K562 (cell line): ENCODE measurements around the gene KMO. TPM values are rescaled to one million over a fixed set of nuclear protein-coding genes. Genes with fewer than 3 reads are reported as not detected.
A peak's percentile ranks its signal among the peaks of the same experiment; 100 is the strongest.

Source experiments
- ATAC-seq: fragments of 200-7000 bp; cut with Tn5 transposase; 3 replicates; pipeline ENCODE4 v1.9.1; 2020; ENCODE audit warnings: moderate library complexity
- BruUV-seq: library from RNA; stranded (reverse); fragments of 400-500 nt; replicated peaks from 2 replicates; lab custom pipeline; 2021; lab: Mats Ljungman, UMichigan
- CTCF ChIA-PET: fragments of 300-600 bp; formaldehyde crosslinking; extraction: SDS; loops from one replicate; lab custom pipeline; 2021; ENCODE audit warnings: low intra/inter-chr PET ratio; lab: Yijun Ruan, JAX
- POLR2A ChIA-PET: fragments of 300-600, 350-650 bp; sonication (Branson Sonifier 250); formaldehyde crosslinking; extraction: SDS; loops from one replicate; lab custom pipeline; 2021; ENCODE audit warnings: antibody characterized with exemption, inconsistent platforms; lab: Yijun Ruan, JAX
- DNase-seq, 4 experiments: peaks; one replicate each; pipeline versions ENCODE4 v3.0.0 to v3.0.0-alpha.2; 2011 to 2018; ENCODE audit warnings: low spot score in 3 of 4, mixed read lengths in 3 of 4; ENCODE audit errors: extremely low read depth in 1 of 4
- FAIRE-seq: peaks from 2 replicates; lab custom pipeline; 2011; peaks lifted over from hg19 to GRCh38; lab: Jason Lieb, UNC
- H2AFZ ChIP-seq: 2 replicates; pipeline ENCODE4 v1.6.0; 2011; ENCODE audit warnings: low read depth, low read length, control low read depth, inconsistent platforms
- H3K27ac ChIP-seq: fragments of 200-600 bp; 3 replicates; pipeline ENCODE4 v1.8.0; 2011; ENCODE audit warnings: low read depth, mild to moderate bottlenecking, control low read depth, inconsistent platforms, low read length, moderate library complexity, mixed read lengths; ENCODE audit errors: extremely low read depth
- H3K27me3 ChIP-seq, 2 experiments: fragments of 300-600 bp in 1 of 2; 2 replicates in 1 of 2; 3 replicates in 1 of 2; pipeline versions ENCODE4 v1.6.0 to v1.8.0; 2011; ENCODE audit warnings: inconsistent platforms in 2 of 2, low read length in 2 of 2, mild to moderate bottlenecking in 1 of 2, mixed read lengths in 1 of 2, moderate library complexity in 1 of 2; ENCODE audit not compliant: control insufficient read depth in 2 of 2, insufficient read depth in 2 of 2
- H3K36me3 ChIP-seq: fragments of 300-600 bp; 3 replicates; pipeline ENCODE4 v1.8.0; 2011; ENCODE audit warnings: mild to moderate bottlenecking, low read length, inconsistent platforms; ENCODE audit not compliant: control insufficient read depth, insufficient read depth
- H3K4me1 ChIP-seq, 2 experiments: fragments of 200-600 bp in 1 of 2; replicated peaks in 1 of 2; 2 replicates in 1 of 2; 3 replicates in 1 of 2; pipeline versions ENCODE4 v1.5.1 to v1.8.0; 2011; ENCODE audit warnings: inconsistent platforms in 2 of 2, low read length in 2 of 2, mild to moderate bottlenecking in 1 of 2, mixed read lengths in 1 of 2, moderate library complexity in 1 of 2; ENCODE audit not compliant: control insufficient read depth in 2 of 2, insufficient read depth in 2 of 2
- H3K4me2 ChIP-seq: 2 replicates; pipeline ENCODE4 v1.6.1; 2011; ENCODE audit warnings: low read length, control low read depth, inconsistent platforms, mixed read lengths; ENCODE audit not compliant: insufficient read depth
- H3K4me3 ChIP-seq: fragments of 200-600 bp; sonication (generic), shearing (Covaris generic); 2 replicates; pipeline ENCODE4 v1.5.1; 2016; ENCODE audit warnings: control low read depth, inconsistent platforms
- H3K79me2 ChIP-seq: fragments of 200-600 bp; 3 replicates; pipeline ENCODE4 v1.8.0; 2011; ENCODE audit warnings: low read length, inconsistent platforms; ENCODE audit not compliant: control insufficient read depth, insufficient read depth
- H3K9ac ChIP-seq, 2 experiments: 2 replicates each; pipeline versions ENCODE4 v1.6.0 to v1.6.1; 2011; ENCODE audit warnings: low read depth in 2 of 2, low read length in 2 of 2, control low read depth in 1 of 2, inconsistent platforms in 1 of 2, mild to moderate bottlenecking in 1 of 2, mixed read lengths in 1 of 2; ENCODE audit not compliant: insufficient read depth in 1 of 2
- H3K9me1 ChIP-seq: one replicate; pipeline ENCODE4 v1.6.0; 2011; ENCODE audit warnings: inconsistent platforms, mild to moderate bottlenecking, low read length, moderate library complexity; ENCODE audit not compliant: control insufficient read depth, insufficient read depth
- H3K9me3 ChIP-seq: replicated peaks from 2 replicates; pipeline ENCODE4 v1.5.1; 2011; ENCODE audit warnings: low read depth, low read length, inconsistent platforms; ENCODE audit not compliant: control insufficient read depth, insufficient read depth
- H4K20me1 ChIP-seq: replicated peaks from 2 replicates; pipeline ENCODE4 v1.6.1; 2011; ENCODE audit warnings: low read length, inconsistent platforms, mixed read lengths; ENCODE audit not compliant: control insufficient read depth, insufficient read depth
- CBFB ChIP-seq: sonication (generic); formaldehyde crosslinking; IDR thresholded peaks from 2 replicates; pipeline ENCODE4 v1.4.0; 2020; ENCODE audit warnings: mild to moderate bottlenecking, missing genetic modification reagents
- CBX3 ChIP-seq, 2 experiments: IDR thresholded peaks; 1 replicate in 1 of 2; 2 replicates in 1 of 2; pipeline ENCODE4 v1.6.1; 2012; ENCODE audit warnings: inconsistent platforms in 2 of 2, low read length in 2 of 2, borderline replicate concordance in 1 of 2, control low read depth in 1 of 2
- CEBPB ChIP-seq: fragments of 450-650 bp; IDR thresholded peaks from 2 replicates; pipeline ENCODE4 v1.6.1; 2016; ENCODE audit warnings: missing genetic modification characterization, missing compliant biosample characterization
- CEBPG ChIP-seq, 3 experiments: fragments of 200-800 bp in 1 of 3; sonication (Bioruptor generic) in 1 of 3; sonication (generic) in 1 of 3; formaldehyde crosslinking in 1 of 3; IDR thresholded peaks in 2 of 3; conservative IDR thresholded peaks in 1 of 3; 2 replicates each; pipeline versions ENCODE4 v1.6.1 to v1.8.0; 2016 to 2022; ENCODE audit warnings: missing compliant biosample characterization in 2 of 3, missing genetic modification characterization in 2 of 3, mild to moderate bottlenecking in 1 of 3, missing genetic modification reagents in 1 of 3
- FOXK1 ChIP-seq: sonication (generic); formaldehyde crosslinking; IDR thresholded peaks from 2 replicates; pipeline ENCODE4 v1.8.0; 2022; ENCODE audit warnings: missing genetic modification reagents, mild to moderate bottlenecking, borderline replicate concordance
- MAFF ChIP-seq: IDR thresholded peaks from 2 replicates; pipeline ENCODE4 v1.6.1; 2012; ENCODE audit warnings: low read length, improper control_type of control experiment
- ZNF384 ChIP-seq: IDR thresholded peaks from 2 replicates; pipeline ENCODE4 v1.6.1; 2012; ENCODE audit warnings: low read depth, low read length, improper control_type of control experiment
- WGBS: fragments of 100-300 bp; shearing (Covaris generic); methylation state at CpG from one replicate; pipeline ENCODE4 v1.1.6; 2016; ENCODE audit warnings: low coverage, mixed read lengths; ENCODE audit not compliant: insufficient coverage; ENCODE audit errors: missing lambda C conversion rate; 5-methylcytosine and 5-hydroxymethylcytosine counted together
- in situ Hi-C: fragments of 300-500 bp; cut with MboI; formaldehyde crosslinking; loops from 4 replicates; pipeline ENCODE4 v1.15.0; 2018; ENCODE audit warnings: inconsistent platforms, mixed read lengths
- intact Hi-C: fragments of 100-400 bp; cut with micrococcal nuclease; formaldehyde crosslinking; loops from 2 replicates; pipeline ENCODE4 v1.14.2; 2022
- polyA plus RNA-seq, 8 experiments: library from polyadenylated mRNA; depleted of rRNA in 4 of 8; stranded (reverse) in 5 of 8; unstranded in 3 of 8; fragments of >200 nt; fragmentation: Nextera tagmentation in 2 of 8; fragmentation: Illumina TruSeq in 1 of 8; extraction: Ambion mirVana in 2 of 8; extraction: Trizol in 1 of 8; gene quantifications; 2 replicates each; pipeline versions ENCODE4 v1.2.1 to v1.2.3, GENCODE V29; 2011 to 2014; ENCODE audit warnings: inconsistent platforms in 1 of 8, missing spikeins in 1 of 8
- total RNA-seq, 7 experiments: library from RNA; depleted of rRNA in 6 of 7; stranded (reverse); fragments of >200 nt in 6 of 7; fragmentation: Illumina TruSeq in 2 of 7; extraction: Trizol in 2 of 7; gene quantifications; 2 replicates each; pipeline versions ENCODE4 v1.2.1 to v1.2.3, GENCODE V29; 2011 to 2021; ENCODE audit warnings: low replicate concordance in 1 of 7
- TF ChIP-seq, protein P1 (sequence below): sonication (generic); formaldehyde crosslinking; IDR thresholded peaks from 2 replicates; pipeline ENCODE4 v1.9.0; 2022; ENCODE audit warnings: mild to moderate bottlenecking, missing genetic modification reagents

The KMO gene
- total and polyA plus RNA-seq, 9 of the 15 experiments (the other 6 are each of a cell fraction or from before 2014, with no cell fraction given), result 0.01 to 0.11 (median 0.01) TPM; not detected in 6

DNA sequence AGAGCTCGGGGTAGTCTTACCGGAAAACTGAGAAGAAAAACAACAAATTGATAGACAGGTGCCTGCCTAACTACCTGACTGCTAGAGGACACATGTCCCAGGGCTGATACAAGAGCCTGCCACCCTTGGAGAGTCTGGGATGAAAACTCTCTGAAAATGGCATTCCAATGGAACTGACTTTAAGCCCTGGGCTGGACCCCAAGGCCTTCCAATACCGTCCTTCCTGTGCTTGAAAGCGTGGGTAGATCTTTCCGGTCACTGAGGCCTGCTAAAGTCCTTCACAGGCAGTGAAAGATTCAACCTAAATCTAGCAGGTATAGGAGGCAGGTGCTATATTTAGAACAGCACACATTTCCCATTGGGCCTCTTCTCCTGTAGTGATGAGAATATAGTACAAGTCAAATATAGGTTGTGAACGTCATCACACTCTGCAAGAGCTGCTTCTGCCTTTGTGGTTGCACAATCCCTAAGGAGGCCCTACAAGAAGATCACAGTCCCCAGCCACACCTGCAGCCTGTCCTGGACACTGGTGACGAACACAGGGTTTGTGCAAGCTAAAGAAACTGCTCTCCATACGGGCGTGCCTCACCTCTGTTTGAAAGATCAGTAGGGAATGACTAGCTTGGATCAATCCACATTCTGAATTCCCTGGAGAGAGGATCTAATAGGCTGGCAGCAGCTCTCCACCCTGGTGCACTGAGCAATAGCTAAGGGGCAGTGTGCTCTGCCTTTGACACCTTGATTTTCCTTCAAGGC lies 108.9 kb downstream of the KMO start:
- no peaks in the 10 kb centered on the region for H3K27me3 ChIP-seq
- peak in 1 of 4 experiments; percentile 22 for DNase-seq
- POLR2A ChIA-PET, result interaction anchor here (0.6 to 1.4 kb wide), 6 partner anchors 11 to 318 kb away, joined by 3 to 4 read pairs (median 3); no protein-coding TSS in a partner anchor
- CTCF ChIA-PET, result no interaction called here
- H3K4me2 ChIP-seq, result peak overlapping the region; percentile 85
- H3K9me3 ChIP-seq, result peaks cover 22% of the 10 kb centered on the region
- intact Hi-C loops (no loop called here), in situ Hi-C loops (no loop called here)
- 96% methylated on average over 9 of the region's 9 CpGs for WGBS
- no peak for ATAC-seq
- peak overlapping the region in 1 of 2 experiments; percentile 45; a peak in 1 of 4 replicates for H3K9ac ChIP-seq
- no peaks in the 10 kb centered on the region for H3K9me1 ChIP-seq
- peak overlapping the region; percentile 95 for H2AFZ ChIP-seq
- peak overlapping the region; percentile 70 for H3K27ac ChIP-seq
- peaks cover 7 to 9% of the 10 kb centered on the region in 2 experiments for H3K4me1 ChIP-seq
- peak overlapping the region; percentile 24; the same call in 1 of the 2 replicates for H3K4me3 ChIP-seq
- H3K79me2 ChIP-seq, result peaks cover 40% of the 10 kb centered on the region
- no peak for FAIRE-seq
- BruUV-seq, result no TSS peak
- H3K36me3 ChIP-seq, result peaks cover 18% of the 10 kb centered on the region
- H4K20me1 ChIP-seq, result 0 out of 2 replicates have a peak, but pooled peaks cover 3% of the 10 kb centered on the region
- TF ChIP-seq FOXK1 (CRISPR knock-in tag) (0 out of 2 replicates have a peak, but pooled peaks have one; percentile 28), CBX3 (IDR thresholded peaks at IDR 0.05; ENCODE audit: borderline replicate concordance in 1 of 2, low read length in 2 of 2) (peak in 1 of 2 experiments; percentile 40; a peak in 1 of 3 replicates), ZNF384 (no peak), MAFF (no peak), CBFB (CRISPR knock-in tag) (peak; percentile 22; the same call in 1 of the 2 replicates), CEBPG (CRISPR knock-in tag; IDR thresholded peaks at IDR 0.05) (peak; percentile 58; the same call in 1 of the 2 replicates), CEBPG (tag; conservative IDR thresholded peaks at IDR 0.05 in 1 of 2, IDR thresholded peaks at IDR 0.05 in 1 of 2) (no peak), CEBPB (tag) (peak; percentile 79)
- TF ChIP-seq, protein P1, sequence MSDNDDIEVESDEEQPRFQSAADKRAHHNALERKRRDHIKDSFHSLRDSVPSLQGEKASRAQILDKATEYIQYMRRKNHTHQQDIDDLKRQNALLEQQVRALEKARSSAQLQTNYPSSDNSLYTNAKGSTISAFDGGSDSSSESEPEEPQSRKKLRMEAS (CRISPR knock-in tag), result peak; percentile 18
